Measurements from ENCODE around the gene CRMP1. TPM values are rescaled to one million over a fixed set of nuclear protein-coding genes. Genes with fewer than 3 reads are reported as not detected.
"Not testable (repeated sequence)": the region's sequence is repeated elsewhere in the genome, so short reads cannot be mapped to it uniquely, and the experiment has no call there.

The CRMP1 gene
- total RNA-seq, 4 donors from 2014 or later = 0.28 to 1.9 (median 0.44) TPM; not detected in 1

DNA sequence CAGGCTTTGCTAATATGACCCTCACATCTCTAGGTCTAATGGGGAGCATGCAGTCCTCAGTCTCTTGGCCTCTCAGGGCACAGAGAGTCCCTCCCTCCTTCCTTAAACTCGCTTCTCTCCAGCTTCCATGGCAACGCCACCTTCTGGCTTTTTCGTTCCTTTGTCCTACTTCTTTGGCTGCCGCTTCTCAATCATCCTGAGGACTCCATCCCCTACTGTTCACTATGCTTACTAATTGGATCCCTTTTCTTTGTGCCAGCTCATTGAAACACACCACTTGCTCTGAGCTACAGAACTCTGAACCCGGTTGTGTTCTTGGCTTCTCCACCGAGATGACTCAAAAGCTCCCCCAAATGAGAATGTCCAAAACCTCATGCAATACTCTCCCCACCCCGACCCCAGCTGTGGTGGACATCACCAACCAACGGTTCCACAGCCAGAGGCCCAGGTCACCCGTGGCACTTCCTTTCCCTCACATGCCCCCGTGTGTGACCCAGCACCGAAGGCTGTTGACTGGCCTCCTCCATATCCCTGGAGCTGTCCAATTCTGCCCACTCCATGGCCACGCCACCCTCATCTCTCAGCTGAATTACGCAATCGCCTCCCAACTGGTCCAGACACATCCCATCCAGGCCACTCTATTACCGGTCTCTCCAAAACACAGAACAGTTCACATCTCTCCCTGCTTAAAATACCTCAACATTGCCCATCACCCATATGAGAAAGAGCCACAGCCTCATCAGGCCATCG, 34.7 kb downstream of the CRMP1 start:
- ATAC-seq (ENCODE audit: low FRiP score) = no peak
- no peak for DNase-seq (ENCODE audit: low spot score)
- TF ChIP-seq, protein P1, sequence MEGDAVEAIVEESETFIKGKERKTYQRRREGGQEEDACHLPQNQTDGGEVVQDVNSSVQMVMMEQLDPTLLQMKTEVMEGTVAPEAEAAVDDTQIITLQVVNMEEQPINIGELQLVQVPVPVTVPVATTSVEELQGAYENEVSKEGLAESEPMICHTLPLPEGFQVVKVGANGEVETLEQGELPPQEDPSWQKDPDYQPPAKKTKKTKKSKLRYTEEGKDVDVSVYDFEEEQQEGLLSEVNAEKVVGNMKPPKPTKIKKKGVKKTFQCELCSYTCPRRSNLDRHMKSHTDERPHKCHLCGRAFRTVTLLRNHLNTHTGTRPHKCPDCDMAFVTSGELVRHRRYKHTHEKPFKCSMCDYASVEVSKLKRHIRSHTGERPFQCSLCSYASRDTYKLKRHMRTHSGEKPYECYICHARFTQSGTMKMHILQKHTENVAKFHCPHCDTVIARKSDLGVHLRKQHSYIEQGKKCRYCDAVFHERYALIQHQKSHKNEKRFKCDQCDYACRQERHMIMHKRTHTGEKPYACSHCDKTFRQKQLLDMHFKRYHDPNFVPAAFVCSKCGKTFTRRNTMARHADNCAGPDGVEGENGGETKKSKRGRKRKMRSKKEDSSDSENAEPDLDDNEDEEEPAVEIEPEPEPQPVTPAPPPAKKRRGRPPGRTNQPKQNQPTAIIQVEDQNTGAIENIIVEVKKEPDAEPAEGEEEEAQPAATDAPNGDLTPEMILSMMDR (IDR thresholded peaks at IDR 0.05) = no peak

DNA sequence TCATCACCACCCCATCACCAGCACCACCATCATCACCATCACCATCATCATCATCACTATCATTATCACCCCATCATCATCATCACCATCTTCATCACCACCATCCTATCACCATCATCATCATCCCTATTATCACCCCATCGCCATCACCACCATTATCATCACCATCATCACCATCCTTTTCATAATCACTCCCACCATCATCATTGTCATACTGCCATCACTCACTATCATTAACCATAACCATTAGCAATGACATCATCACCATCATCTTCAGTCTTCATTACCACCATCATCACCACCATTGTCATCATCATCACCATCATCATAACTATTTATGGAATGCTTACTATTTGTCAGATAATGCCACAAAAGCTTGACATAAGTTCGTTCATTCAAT, 35.7 kb downstream of the CRMP1 start:
- no peak for DNase-seq (ENCODE audit: low spot score)
- ATAC-seq (ENCODE audit: low FRiP score) = no peak
- TF ChIP-seq, protein P1 (IDR thresholded peaks at IDR 0.05) = no peak

DNA sequence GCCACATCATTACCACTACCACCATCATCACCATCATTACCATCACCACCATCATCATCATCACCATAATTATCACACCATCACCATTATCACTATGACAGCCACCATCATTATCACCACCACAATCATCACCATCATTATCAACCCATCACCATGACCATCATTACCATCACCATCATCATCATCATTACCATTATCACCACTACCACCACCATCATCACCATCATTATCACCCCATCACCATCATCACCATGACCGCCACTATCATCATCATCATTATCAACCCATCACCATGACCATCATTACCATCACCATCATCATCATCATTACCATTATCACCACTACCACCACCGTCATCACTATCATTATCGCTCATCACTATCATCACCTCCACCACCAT, 36.5 kb downstream of the CRMP1 start:
- not testable (repeated sequence) for ATAC-seq (ENCODE audit: low FRiP score); DNase-seq (ENCODE audit: low spot score)

DNA sequence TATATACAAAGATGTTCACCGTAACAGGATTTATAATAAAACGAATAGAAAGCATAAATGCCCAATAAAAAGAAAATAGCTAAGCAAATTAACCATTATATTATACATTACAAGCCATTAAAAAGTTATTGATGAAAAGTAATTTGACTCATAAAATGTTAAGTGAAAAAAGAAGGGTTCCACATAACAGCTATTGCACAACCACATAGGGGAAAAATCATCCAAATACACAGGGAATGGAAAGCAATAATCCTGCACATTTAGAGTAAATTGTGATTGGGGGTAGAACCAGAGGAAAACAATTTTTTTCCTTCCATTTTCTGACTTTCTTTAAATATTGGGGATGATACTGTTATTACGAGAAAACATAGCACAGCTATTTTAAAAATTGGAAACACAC, 38.0 kb downstream of the CRMP1 start:
- no peak for ATAC-seq (ENCODE audit: low FRiP score)
- TF ChIP-seq, protein P1 (IDR thresholded peaks at IDR 0.05) = no peak
- no peak for DNase-seq (ENCODE audit: low spot score)

DNA sequence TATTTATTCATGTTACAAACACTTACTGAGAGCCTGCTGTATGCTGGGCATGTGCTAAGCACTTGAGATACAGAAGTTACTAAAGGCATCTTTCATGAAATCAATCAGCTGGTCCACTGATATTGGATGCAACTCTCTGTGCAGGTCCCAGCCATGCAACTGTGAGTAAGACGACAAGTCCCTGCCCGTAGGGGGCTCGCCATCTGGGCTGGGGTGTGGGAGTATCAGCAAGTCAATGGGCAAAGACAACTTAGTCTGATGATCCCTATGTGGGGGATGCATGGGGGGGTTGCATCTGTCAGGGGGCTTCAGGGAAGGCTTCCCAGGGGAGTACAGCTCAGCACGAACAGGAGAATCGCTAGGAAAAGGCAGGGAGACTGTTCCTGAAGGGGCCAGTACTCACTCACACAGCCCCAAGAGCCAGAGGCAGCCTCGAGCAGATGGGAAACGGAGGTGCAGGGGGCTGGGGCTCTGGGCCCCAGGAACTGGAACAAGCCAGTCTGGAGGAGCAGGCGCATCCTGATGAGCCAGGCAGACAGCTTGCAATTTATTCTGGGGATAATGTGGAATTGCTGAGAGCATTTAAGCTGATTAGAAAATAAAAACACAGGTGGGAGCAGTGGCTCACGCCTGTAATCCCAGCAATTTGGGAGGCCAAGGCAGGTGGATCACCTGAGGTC, 40.2 kb downstream of the CRMP1 start:
- no peak for ATAC-seq (ENCODE audit: low FRiP score)
- no peak for DNase-seq (ENCODE audit: low spot score)
- TF ChIP-seq, protein P1 (IDR thresholded peaks at IDR 0.05) = no peak

DNA sequence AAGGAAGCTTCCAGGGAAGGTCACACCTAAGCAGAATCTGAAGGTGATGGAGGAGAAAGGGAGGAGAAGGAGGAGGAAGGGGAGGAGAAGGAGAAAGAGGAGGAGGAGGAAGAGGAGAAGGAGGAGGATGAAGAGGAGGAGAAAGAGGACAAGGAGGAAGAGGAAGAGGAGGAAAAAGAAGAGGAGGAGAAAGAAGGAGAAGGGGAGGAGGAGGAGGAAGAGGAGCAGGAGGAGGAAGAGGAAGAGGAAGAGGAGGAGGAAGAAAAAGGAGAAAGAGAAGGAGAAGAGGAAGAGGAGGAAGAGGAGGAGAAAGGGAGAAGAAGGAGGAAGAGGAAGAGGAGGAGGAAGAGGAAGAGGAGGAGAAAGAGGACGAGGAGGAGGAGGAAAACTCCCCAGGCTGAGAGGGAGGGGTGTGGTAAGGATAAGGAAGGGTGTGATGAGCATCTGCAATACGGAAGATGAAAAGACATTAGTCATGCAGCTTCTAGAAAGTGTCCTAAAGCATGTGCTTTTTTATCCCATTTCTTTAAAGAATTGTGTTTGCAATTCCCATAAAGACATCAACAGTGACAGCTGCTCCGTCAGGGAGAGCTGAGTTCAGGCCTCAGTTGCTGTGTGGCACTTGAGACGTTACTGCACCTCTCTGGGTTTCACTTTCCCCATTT, 41.1 kb downstream of the CRMP1 start:
- DNase-seq (ENCODE audit: low spot score) (no peak), ATAC-seq (ENCODE audit: low FRiP score) (no peak)
- TF ChIP-seq, protein P1 (IDR thresholded peaks at IDR 0.05) = no peak

DNA sequence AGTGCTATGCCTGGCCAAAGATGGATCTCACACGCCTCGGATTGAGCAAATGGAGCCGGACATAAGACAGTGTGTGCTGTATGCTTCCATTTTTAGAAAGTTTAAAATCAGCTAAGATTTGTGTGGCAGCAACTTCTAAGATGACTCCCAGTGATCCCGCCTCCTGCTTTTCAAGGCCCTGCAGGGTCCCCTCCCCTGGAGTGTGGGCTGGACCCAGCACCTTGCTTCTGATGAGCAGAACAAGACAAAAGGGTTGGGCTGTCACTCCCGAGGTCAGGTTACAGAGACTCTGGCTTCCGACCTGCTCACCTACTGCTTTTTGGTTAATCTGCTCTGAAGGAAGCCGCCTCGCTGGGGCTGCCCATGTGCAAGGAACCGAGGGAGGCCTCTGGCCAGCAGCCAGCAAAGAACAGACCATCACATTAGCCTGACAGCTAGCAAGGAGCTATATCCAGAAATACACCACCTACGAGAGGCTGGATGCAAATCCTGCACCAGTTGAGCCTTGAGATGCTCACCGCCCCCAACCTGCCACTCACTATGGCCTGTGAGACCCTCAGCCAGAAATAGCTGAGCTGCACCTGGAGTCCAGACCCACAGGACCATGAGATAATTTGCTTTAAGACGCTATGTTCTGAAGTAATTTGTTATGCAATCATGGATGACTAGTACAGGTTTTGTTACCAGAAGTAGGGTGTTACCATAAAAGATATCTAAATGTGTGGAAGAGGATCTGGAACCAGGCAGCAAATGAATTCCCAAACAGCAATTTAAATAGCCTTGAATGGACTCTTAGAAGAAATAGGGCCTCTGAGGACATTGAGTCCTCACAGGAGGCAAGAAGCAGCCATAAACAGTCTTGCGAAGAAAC, 47.6 kb downstream of the CRMP1 start:
- ATAC-seq (ENCODE audit: low FRiP score) (no peak), DNase-seq (ENCODE audit: low spot score) (no peak)
- TF ChIP-seq, protein P1 (IDR thresholded peaks at IDR 0.05) = no peak

Measured in omental fat pad (tissue), 4 donors.